ENCODE data around the gene NAT16.

DNA sequence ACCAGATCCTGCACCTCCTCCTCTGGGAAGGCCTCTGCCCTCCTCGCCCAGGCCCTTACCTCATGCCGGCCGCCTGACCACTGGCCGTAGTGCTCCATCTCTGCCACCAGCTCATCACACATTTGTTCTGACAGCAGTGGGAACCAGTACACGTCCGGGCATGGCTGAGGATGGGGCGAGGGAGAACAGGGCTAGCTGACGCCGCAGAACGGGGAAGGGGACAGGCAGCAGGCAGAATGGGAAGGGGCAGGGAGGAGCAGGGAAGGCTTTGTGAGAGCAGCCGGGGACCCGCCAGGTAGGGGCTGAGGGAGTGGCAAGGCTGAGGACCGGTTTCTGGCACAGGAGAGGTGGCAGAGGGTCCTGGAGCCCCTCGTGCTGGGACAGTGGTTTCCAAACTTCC, 28.7 kb upstream of the NAT16 start:
- TF ChIP-seq EZH2 (IDR thresholded peaks at IDR 0.05; ENCODE audit: borderline replicate concordance, insufficient read depth, low read length, poor library complexity, severe bottlenecking) (no peak), MXI1 (conservative IDR thresholded peaks at IDR 0.05; ENCODE audit: poor library complexity, severe bottlenecking) (no peak), POLR2AphosphoS5 (IDR thresholded peaks at IDR 0.05) (no peak), EP300 (conservative IDR thresholded peaks at IDR 0.05; ENCODE audit: poor library complexity, severe bottlenecking) (no peak), RAD21 (conservative IDR thresholded peaks at IDR 0.05) (no peak), TAF1 (IDR thresholded peaks at IDR 0.05; ENCODE audit: low read depth) (no peak)
- TF ChIP-seq, protein P1, sequence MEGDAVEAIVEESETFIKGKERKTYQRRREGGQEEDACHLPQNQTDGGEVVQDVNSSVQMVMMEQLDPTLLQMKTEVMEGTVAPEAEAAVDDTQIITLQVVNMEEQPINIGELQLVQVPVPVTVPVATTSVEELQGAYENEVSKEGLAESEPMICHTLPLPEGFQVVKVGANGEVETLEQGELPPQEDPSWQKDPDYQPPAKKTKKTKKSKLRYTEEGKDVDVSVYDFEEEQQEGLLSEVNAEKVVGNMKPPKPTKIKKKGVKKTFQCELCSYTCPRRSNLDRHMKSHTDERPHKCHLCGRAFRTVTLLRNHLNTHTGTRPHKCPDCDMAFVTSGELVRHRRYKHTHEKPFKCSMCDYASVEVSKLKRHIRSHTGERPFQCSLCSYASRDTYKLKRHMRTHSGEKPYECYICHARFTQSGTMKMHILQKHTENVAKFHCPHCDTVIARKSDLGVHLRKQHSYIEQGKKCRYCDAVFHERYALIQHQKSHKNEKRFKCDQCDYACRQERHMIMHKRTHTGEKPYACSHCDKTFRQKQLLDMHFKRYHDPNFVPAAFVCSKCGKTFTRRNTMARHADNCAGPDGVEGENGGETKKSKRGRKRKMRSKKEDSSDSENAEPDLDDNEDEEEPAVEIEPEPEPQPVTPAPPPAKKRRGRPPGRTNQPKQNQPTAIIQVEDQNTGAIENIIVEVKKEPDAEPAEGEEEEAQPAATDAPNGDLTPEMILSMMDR (IDR thresholded peaks at IDR 0.05; ENCODE audit: poor library complexity, severe bottlenecking): no peak
- TF ChIP-seq, protein P2, sequence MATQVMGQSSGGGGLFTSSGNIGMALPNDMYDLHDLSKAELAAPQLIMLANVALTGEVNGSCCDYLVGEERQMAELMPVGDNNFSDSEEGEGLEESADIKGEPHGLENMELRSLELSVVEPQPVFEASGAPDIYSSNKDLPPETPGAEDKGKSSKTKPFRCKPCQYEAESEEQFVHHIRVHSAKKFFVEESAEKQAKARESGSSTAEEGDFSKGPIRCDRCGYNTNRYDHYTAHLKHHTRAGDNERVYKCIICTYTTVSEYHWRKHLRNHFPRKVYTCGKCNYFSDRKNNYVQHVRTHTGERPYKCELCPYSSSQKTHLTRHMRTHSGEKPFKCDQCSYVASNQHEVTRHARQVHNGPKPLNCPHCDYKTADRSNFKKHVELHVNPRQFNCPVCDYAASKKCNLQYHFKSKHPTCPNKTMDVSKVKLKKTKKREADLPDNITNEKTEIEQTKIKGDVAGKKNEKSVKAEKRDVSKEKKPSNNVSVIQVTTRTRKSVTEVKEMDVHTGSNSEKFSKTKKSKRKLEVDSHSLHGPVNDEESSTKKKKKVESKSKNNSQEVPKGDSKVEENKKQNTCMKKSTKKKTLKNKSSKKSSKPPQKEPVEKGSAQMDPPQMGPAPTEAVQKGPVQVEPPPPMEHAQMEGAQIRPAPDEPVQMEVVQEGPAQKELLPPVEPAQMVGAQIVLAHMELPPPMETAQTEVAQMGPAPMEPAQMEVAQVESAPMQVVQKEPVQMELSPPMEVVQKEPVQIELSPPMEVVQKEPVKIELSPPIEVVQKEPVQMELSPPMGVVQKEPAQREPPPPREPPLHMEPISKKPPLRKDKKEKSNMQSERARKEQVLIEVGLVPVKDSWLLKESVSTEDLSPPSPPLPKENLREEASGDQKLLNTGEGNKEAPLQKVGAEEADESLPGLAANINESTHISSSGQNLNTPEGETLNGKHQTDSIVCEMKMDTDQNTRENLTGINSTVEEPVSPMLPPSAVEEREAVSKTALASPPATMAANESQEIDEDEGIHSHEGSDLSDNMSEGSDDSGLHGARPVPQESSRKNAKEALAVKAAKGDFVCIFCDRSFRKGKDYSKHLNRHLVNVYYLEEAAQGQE (IDR thresholded peaks at IDR 0.05; ENCODE audit: borderline replicate concordance): no peak
